ENCODE results near the gene UBXN10. TPM values are rescaled to one million over a fixed set of nuclear protein-coding genes. Genes with fewer than 3 reads are reported as not detected.

UBXN10 gene
- total and polyA plus RNA-seq, 2 of the 13 experiments (the other 11 are each of a cell fraction or from before 2014, with no cell fraction given) = 0.04 to 0.05 TPM

DNA sequence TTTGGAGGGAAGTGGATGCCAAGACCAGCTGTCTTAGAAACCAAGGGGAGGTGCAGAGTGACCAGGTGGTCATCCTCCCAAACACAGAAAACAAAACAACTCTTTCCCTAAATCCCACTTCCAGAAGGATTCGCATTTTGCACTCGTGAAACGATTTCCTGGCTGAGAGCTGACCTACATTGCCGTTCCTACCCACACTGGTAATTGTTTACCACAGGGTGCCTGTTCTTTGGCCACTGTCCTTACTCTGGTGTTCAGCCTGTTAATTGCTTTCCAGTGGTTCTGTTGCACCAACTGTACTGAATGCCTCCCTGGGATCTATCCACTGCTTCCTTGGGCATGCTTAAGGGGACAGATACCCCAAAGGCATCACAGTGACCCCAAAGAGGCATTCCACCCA is 23.6 kb downstream of the UBXN10 start:
- no peak for FAIRE-seq

More for the DNA sequence above, 23.6 kb downstream of the UBXN10 start:
- Histone ChIP-seq H3K79me2 (ENCODE audit: insufficient read depth, low read length) (no peaks in the 10 kb centered on the region), H3K4me1 (ENCODE audit: insufficient read depth, low read length) (no peaks in the 10 kb centered on the region; the same call in 1 of the 2 replicates), H2AFZ (ENCODE audit: low read length) (no peak overlapping the region), H4K20me1 (ENCODE audit: insufficient read depth, low read length) (no peaks in the 10 kb centered on the region), H3K27ac (ENCODE audit: extremely low read length, insufficient read depth, low read length) (no peak overlapping the region), H3K4me3 (replicated peaks in 1 of 3; ENCODE audit: insufficient read depth in 1 of 3, low read depth in 2 of 3, low read length in 3 of 3) (no peak overlapping the region), H3K9me3 (ENCODE audit: low read length) (no peaks in the 10 kb centered on the region), H3K36me3 (replicated peaks in 1 of 2; ENCODE audit: control insufficient read depth in 1 of 2, insufficient read depth in 2 of 2, low read length in 2 of 2) (no peaks in the 10 kb centered on the region), H3K9ac (ENCODE audit: insufficient read depth, low read depth, low read length) (no peak overlapping the region), H3K27me3 (ENCODE audit: control insufficient read depth in 1 of 2, insufficient read depth in 2 of 2, low read length in 2 of 2) (peaks cover 0 to 33% of the 10 kb centered on the region in 2 experiments; a peak in 3 of 5 replicates), H3K4me2 (ENCODE audit: low read depth, low read length) (no peak overlapping the region)
- ATAC-seq = no peak
- in situ Hi-C loops (cut with HindIII; ENCODE audit: extremely low pct_ligation_motif_present, low pct_unique_long_range_greater_than_20kb) (no loop called here), intact Hi-C loops (cut with micrococcal nuclease; ENCODE audit: unreplicated experiment) (no loop called here)
- CTCF ChIA-PET (ENCODE audit: low intra/inter-chr PET ratio, low total read pairs) = no interaction called here
- BruUV-seq (replicated peaks) = no TSS peak
- TF ChIP-seq ZNF326 (CRISPR knock-in tag; IDR thresholded peaks at IDR 0.05; ENCODE audit: borderline replicate concordance) (no peak), AKNA (CRISPR knock-in tag; IDR thresholded peaks at IDR 0.05; ENCODE audit: borderline replicate concordance) (no peak), ZSCAN20 (CRISPR knock-in tag; IDR thresholded peaks at IDR 0.05; ENCODE audit: borderline replicate concordance) (no peak), ZNF891 (CRISPR knock-in tag; IDR thresholded peaks at IDR 0.05) (no peak), ELK4 (CRISPR knock-in tag; IDR thresholded peaks at IDR 0.05; ENCODE audit: borderline replicate concordance) (no peak)
- TF ChIP-seq, protein P1, sequence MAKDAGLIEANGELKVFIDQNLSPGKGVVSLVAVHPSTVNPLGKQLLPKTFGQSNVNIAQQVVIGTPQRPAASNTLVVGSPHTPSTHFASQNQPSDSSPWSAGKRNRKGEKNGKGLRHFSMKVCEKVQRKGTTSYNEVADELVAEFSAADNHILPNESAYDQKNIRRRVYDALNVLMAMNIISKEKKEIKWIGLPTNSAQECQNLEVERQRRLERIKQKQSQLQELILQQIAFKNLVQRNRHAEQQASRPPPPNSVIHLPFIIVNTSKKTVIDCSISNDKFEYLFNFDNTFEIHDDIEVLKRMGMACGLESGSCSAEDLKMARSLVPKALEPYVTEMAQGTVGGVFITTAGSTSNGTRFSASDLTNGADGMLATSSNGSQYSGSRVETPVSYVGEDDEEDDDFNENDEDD (CRISPR knock-in tag; IDR thresholded peaks at IDR 0.05; ENCODE audit: borderline replicate concordance) = no peak
- TF ChIP-seq, protein P2, sequence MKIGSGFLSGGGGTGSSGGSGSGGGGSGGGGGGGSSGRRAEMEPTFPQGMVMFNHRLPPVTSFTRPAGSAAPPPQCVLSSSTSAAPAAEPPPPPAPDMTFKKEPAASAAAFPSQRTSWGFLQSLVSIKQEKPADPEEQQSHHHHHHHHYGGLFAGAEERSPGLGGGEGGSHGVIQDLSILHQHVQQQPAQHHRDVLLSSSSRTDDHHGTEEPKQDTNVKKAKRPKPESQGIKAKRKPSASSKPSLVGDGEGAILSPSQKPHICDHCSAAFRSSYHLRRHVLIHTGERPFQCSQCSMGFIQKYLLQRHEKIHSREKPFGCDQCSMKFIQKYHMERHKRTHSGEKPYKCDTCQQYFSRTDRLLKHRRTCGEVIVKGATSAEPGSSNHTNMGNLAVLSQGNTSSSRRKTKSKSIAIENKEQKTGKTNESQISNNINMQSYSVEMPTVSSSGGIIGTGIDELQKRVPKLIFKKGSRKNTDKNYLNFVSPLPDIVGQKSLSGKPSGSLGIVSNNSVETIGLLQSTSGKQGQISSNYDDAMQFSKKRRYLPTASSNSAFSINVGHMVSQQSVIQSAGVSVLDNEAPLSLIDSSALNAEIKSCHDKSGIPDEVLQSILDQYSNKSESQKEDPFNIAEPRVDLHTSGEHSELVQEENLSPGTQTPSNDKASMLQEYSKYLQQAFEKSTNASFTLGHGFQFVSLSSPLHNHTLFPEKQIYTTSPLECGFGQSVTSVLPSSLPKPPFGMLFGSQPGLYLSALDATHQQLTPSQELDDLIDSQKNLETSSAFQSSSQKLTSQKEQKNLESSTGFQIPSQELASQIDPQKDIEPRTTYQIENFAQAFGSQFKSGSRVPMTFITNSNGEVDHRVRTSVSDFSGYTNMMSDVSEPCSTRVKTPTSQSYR (CRISPR knock-in tag; IDR thresholded peaks at IDR 0.05; ENCODE audit: borderline replicate concordance) = no peak
- no peak for DNase-seq (ENCODE audit: low spot score)
- WGBS (ENCODE audit: low lambda C conversion rate) = 8% methylated on average over 4 of the region's 4 CpGs
- POLR2A ChIA-PET = no interaction called here
